GM19395 (cell line): ENCODE data around the gene MYCBPAP.

ENCODE experiments used
- ATAC-seq: cut with Tn5 transposase; IDR thresholded peaks from one replicate; pipeline ENCODE4 v1.9.1; 2021; ENCODE audit warnings: mild to moderate bottlenecking, moderate library complexity; ENCODE audit not compliant: unreplicated experiment

MYCBPAP gene

GRCh38 chr17:50487213-50488096 is 20.8 kb upstream of the MYCBPAP start:
- no peak for ATAC-seq

GRCh38 chr17:50488880-50489279 is 19.4 kb upstream of the MYCBPAP start:
- no peak for ATAC-seq

DNA sequence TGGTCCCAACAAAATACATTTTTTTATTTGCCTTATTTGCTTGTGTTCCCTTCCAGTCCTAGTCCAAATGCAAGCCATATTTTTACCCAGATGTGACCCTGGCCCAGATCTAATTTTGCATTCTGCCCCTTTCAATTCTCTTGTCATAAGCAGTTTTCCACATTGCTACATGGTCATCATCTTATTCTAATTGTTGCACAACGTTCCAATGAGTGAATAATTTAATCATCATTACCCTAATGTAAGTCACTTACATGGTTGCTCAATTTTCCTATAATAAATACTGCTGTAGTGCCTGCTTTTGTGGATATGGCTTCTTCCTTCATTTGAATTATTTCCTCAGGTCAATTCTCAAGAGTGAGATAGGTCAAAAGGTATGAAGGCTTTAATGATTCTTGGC is 16.7 kb upstream of the MYCBPAP start:
- ATAC-seq = no peak

- no peak for ATAC-seq
Observed at GRCh38 chr17:50492214-50492613, 16.0 kb upstream of the MYCBPAP start.

- ATAC-seq = no peak
Observed at GRCh38 chr17:50493744-50494143, 14.5 kb upstream of the MYCBPAP start.

DNA sequence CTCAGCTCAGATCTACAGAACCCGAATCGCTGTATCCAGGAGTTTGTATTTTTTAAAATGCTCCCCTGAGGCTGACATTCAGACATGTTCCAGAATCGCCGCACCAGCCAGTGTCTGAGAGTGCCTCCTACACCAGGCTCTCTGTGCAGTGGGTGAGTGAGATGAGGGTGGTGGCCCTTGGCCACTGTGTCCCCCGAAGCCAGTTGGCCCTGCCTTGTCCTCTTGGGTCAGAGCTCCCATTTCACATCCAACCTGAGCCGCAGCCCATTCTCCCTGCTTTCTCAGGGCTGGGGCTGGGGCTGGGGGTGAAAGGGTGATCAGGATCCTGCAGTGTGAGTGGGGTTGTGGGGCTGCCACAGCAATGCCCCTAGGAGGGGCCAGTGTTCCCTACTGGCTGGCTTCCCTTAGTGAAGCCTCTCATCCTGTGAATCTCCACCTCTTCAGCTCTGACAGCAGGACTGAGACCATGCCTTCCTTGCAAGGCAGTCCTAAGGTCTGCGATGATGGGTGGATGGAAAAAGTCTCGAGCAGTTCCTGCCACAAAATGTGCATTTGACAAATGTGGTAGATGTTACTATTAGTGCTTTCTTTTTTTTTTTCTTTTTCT is 12.9 kb upstream of the MYCBPAP start:
- no peak for ATAC-seq

DNA sequence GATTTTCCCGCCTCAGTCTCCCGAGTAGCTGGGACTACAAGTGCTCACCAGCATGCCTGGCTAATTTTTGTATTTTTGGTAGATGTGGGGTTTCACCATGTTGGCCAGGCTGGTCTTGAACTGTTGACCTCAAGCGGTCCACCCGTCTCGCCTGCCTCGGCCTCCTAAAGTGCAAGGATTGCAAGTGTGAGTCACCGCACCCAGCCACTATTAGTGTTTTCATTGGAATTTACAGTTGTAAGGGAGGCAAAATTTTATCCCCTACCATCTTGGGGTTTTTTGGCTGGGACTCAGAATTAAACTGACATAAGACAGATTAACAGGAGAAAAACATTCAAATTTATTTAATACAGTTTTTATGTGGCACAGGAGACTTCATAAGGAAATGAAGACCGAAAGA is 12.3 kb upstream of the MYCBPAP start:
- ATAC-seq = no peak

DNA sequence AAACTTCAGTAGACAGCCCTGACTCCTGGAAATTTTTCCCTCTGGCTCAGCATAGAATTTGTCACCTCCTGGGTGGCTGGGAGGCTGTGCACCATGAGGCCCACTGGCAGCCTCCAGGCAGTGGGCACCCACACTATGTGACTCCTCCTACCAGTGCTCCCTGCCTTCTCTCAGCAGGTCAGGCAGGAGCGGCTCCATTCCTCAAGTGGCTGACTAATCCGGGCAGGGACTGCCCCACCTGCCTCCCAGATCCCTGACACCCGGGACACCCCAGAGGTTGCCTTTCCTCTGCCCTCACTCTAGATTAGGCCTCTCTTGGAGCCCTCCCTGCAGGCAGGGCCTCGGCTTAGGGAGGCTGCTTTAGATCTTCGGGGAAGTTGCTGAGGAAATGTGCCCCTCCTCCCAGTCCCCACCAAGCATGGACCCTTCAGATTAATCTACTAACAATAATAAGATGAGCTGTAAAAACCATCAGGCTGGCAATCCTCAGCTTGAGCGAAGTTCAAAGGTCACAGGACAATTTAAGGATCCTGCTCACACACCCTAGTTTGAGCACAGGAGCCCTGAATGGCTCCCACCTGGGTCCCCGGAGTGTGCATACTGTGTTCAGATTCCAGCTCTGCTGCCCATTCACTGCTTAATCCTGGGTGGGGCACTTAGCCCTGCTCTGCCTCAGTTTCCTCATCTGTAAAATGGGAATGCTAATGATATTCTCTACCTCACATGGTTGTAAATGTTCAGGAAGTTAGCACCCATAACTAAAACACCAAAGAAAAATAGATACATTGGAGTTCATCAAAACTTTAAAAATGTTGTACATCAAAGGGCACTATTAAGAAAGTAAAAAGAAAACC is 10.0 kb upstream of the MYCBPAP start:
- no peak for ATAC-seq

DNA sequence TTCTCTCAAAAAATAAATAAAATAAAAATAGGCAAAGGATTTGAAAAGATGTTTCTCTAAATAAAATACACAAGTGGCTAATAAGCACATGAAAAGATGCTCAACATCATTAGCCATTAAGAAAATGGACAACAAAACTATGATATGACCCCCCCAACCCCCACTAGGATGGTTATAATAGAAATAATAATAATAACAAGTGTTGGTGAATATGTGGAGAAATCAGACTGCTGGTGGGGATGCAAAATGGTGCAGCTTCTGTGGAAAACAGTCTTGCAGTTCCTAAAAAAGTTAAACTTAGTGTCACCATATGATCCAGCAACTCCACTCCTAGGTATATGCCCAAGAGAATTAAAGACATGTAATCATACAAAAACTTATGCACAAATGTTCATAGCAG is 9.0 kb upstream of the MYCBPAP start:
- no peak for ATAC-seq

- ATAC-seq = no peak
Observed at GRCh38 chr17:50499721-50500120, 8.5 kb upstream of the MYCBPAP start.

GRCh38 chr17:50501054-50501453 is 7.2 kb upstream of the MYCBPAP start:
- no peak for ATAC-seq

DNA sequence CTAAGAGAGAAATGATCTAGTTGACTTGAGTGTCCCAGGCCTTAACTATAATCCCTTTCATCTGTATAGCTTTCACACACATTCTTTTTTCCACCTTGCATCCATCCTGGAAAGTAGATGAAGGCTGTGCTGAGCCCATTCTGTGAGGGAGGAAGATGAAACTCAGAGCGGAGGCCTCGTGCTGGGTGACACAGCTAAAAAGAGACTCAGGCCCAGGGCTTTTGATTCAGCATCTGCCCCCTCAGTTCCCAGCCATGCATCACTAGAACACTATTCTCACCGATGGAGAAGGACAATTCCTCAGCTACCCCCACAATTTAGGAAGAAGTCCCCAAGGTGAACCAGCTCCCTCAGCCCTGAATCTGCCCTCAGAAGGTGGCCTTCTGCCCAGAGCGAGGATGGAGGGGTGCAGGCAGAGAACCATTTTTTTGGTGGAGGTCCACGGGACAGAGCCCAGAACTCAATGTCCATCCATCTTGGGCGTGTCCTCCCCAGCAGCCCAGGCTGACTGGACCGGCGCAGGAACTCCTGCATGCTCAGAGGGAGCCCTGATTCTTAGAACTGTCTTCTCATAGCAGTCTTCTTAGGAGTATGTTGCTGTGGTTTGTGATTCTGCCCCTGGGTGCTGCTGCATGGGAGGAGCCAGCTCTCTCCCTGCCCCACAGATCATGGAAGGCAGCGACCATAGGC is 5.8 kb upstream of the MYCBPAP start:
- ATAC-seq = no peak

DNA sequence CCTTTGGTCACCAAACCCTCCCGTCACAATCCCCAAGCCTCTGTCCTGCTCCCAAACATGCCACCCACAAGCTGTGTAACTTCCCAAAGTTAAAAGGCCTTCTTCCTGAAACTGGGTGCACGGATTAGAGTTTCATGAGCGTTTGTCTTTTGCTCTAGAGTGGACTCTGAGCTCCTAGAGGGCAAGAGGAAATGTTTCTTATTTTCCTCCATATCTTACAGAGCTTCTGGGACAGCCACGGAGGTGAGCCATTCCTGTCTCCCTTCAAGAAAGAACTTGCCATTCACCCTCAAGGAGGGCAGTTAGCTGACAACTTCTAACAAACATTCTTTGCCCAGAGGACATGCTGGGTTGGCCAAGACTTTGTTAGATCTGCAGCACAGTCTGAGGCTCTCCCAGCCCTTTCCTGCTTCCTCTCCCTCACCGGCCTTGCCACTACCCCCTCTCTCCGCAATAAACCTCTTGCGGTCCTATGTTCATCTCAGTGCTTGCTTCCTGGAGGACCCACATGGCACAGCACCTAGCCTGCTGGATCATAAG is 2.6 kb upstream of the MYCBPAP start:
- no peak for ATAC-seq

GRCh38 chr17:50506298-50506697 is 1.9 kb upstream of the MYCBPAP start:
- no peak for ATAC-seq

DNA sequence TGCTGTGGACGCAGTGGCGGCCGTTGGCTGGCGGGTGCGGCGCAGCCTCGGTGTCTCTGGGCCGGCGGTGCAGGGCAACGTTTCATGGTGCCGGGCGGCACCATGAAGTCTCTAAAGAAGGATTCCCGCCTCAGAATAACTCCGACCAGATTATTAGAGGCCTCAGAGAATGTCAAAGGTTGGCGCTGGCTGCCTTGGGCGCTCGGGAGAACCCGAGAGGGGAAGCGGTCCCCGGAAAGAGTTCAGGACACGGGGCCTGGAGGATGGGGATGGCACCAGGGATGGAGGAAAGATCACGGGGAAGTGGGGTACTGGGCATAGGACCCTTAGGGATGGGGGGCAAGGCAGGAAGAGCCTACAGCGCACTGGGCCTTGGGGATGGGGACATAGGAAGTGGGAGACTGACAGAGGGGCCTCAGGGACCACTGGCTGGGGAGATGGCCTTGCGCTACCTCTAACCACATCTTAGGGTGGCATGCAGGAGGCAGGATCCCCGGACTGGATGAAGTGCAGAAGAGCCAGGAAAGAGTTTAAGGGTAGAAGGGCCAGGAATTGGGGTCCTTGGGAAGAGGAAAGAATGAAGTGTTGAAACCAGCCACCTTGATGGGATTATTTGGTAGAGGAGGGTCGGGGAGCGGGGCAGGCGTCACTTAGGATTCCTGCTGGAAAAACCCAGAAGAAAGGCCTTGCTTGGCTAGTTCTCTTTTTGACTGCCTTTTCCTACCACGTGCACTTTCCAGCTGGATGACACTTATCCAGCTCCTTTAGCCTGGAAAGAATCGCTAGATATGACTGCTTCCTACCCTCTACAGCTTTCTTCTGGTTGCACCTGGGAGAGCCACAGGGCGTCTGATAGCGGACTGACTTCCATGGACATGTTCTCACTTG is 578 bp downstream of the MYCBPAP start:
- ATAC-seq = no peak

DNA sequence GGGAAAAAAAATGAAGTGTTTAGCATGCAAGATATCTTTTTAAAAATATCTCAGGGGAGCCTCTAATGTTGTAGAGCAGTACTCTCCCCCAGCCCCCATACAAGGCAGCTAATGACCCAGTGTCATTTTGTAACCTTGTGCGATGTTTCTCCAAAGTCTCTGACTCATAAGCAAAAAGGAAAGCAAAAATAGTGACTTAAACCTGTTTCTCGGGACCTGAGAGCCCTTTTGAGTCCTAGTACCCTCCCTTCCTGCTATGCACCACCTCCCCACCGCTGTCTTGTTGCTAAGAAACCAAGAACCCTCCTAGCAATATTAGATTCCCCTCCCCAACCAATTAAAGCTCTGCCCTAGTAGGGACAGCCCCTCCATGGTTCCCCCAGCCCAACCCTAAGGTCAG is 2.8 kb downstream of the MYCBPAP start:
- ATAC-seq = peak; percentile 85

DNA sequence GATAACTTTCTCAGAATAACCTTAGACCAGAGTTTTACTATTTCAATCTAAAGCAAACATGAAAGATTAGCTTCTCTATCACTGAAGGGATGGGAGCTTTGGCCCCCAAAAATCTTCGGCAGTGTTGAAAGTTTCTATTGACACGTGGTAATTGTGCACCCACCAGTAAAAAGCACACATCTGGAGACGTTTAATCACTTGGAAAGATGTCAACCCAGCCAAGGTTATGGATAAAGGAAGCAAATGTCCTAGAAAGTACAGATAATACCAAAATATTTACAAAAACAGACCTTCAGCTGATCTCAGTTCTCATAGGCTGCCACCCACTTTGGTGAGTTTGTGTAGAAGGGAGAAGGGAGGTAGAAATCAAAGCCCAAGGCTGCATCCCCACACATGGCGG is 5.3 kb downstream of the MYCBPAP start:
- no peak for ATAC-seq

DNA sequence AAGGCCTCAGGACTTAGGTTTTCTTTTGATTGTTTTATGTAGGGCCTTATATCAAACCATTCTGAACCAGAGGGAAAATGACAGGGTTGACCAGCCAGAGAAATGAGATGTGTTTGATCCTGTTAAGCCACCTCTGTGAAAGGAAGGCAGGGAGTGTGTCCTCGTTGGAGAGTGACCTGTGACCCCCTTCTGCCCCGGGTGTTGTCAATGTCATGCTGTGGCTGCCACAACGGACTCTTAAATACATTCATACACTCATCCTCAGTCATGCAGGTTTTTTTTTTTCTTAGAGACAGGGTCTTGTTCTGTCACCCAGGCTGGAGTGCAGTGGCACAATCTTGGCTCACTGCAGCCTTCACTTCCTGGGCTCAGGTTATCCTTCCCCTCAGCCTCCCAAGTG is 6.1 kb downstream of the MYCBPAP start:
- no peak for ATAC-seq

DNA sequence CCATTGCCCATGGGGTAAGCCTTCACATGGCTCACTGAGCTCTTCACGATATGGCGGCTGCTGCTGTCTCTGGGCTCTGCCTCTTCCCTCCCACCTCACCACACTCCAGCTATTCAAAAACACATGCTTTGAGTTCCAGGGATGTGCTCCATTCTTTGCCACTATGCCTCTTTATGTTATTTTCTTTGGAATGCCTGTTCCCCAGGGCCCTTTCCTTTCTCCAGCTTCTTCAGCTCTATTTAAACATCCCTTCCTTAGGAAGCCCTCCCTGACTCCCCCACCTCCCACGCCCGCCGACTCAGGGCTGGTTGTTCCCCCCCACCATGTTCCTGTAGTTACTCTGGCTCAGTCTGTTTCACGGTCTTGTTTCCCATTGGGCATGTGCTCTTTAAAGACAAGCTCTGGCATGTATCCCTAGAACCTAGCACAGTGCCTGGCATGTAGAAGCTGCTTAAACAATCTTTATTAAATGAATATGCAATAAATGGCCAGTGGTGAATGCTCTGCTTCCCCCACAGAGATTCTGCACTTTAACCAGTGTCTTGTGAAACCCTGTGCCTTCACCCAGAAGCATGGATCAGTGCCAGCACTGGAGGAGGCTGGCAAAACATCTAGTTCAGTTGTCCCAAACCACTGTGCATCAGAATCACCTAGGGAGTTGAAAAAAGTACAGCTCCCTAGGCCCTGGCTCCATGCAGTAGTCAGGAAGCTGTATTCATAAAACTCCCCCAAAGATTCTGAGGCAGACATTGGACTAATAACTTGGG is 6.9 kb downstream of the MYCBPAP start:
- no peak for ATAC-seq
